ENCODE measurements around the gene PLCB4. TPM values are rescaled to one million over a fixed set of nuclear protein-coding genes. Genes with fewer than 3 reads are reported as not detected.

PLCB4 gene
- total RNA-seq, 1 experiment from 2014 or later: 10.1 TPM

- no peak overlapping the region for H4K5ac ChIP-seq (ENCODE audit: insufficient read length, low read depth, low read length)
- no peaks in the 10 kb centered on the region for H3K23me2 ChIP-seq (ENCODE audit: insufficient read length, low read depth, low read length, poor library complexity, severe bottlenecking)
- H3K56ac ChIP-seq (ENCODE audit: insufficient read length, low read depth, low read length): no peak overlapping the region
- H3K4me2 ChIP-seq (ENCODE audit: insufficient read depth, insufficient read length, low read length): no peak overlapping the region
- H3K27me3 ChIP-seq (ENCODE audit: insufficient read depth, low read length): no peaks in the 10 kb centered on the region
- no peak overlapping the region; a peak in 1 of 7 replicates for H3K27ac Mint-ChIP-seq
- no peaks in the 10 kb centered on the region for H3K9me3 ChIP-seq (ENCODE audit: control insufficient read depth, low read depth, low read length)
- no peak overlapping the region for H2AK5ac ChIP-seq (ENCODE audit: insufficient read length, low read length)
- H3K18ac ChIP-seq (ENCODE audit: insufficient read length, low read depth, low read length): no peak overlapping the region
- no peak overlapping the region for H3K27ac ChIP-seq (ENCODE audit: insufficient read length, low read depth, low read length)
- peaks cover 0 to 4% of the 10 kb centered on the region in 2 experiments; a peak in 1 of 5 replicates for H3K9me3 Mint-ChIP-seq
- no peak overlapping the region for H2BK12ac ChIP-seq (ENCODE audit: insufficient read length, low read depth, low read length)
- H3K23ac ChIP-seq (ENCODE audit: insufficient read length, low read depth, low read length): no peak overlapping the region
- no peaks in the 10 kb centered on the region for H3K79me2 ChIP-seq (ENCODE audit: insufficient read depth, low read length)
- H2AFZ ChIP-seq (ENCODE audit: low read length): no peak overlapping the region
- TF ChIP-seq CTCF (conservative IDR thresholded peaks at IDR 0.05): no peak
- no peaks in the 10 kb centered on the region for H4K20me1 ChIP-seq (ENCODE audit: control insufficient read depth, insufficient read depth, insufficient read length)
- DNase-seq: no peak
- H3T11ph ChIP-seq (ENCODE audit: low read length): no peak overlapping the region
- H3K4me1 ChIP-seq (ENCODE audit: insufficient read depth, low read length): no peaks in the 10 kb centered on the region
- H3K4ac ChIP-seq (ENCODE audit: low read depth, low read length): no peak overlapping the region
- 100% methylated on average over 1 of the region's 2 CpGs for WGBS (ENCODE audit: extremely low coverage, insufficient read length, low lambda C conversion rate)
- no peak overlapping the region for H3K14ac ChIP-seq (ENCODE audit: insufficient read depth, low read length)
- no peak overlapping the region for H3K9ac ChIP-seq (ENCODE audit: extremely low read depth, insufficient read length, low read length)
- H2BK120ac ChIP-seq (ENCODE audit: low read depth, low read length, poor library complexity, severe bottlenecking): no peak overlapping the region
- H3K79me1 ChIP-seq (ENCODE audit: insufficient read depth, low read depth, low read length, poor library complexity, severe bottlenecking): no peaks in the 10 kb centered on the region
- H2BK5ac ChIP-seq (ENCODE audit: insufficient read length, low read length): no peak overlapping the region
- H2BK15ac ChIP-seq (ENCODE audit: low read depth, low read length): no peak overlapping the region
- no peaks in the 10 kb centered on the region for H3K4me1 Mint-ChIP-seq
- peaks cover 3 to 4% (median 4%) of the 10 kb centered on the region in 3 experiments; a peak in 5 of 7 replicates for H3K36me3 Mint-ChIP-seq (ENCODE audit: insufficient read depth in 1 of 3, low read depth in 3 of 3)
- no peak overlapping the region for H3K4me3 Mint-ChIP-seq
- H2BK20ac ChIP-seq (ENCODE audit: low read depth, low read length, poor library complexity, severe bottlenecking): no peak overlapping the region
- H4K8ac ChIP-seq (replicated peaks; ENCODE audit: insufficient read length, low read depth, low read length): no peak overlapping the region
- H4K91ac ChIP-seq (ENCODE audit: insufficient read length, low read depth, low read length): no peak overlapping the region
- no peaks in the 10 kb centered on the region for H3K27me3 Mint-ChIP-seq (ENCODE audit: low read depth)
Measured at GRCh38 chr20:9293145-9293544, 224.3 kb downstream of the PLCB4 start.
